ENCODE data around the gene RNF167. TPM values are rescaled to one million over a fixed set of nuclear protein-coding genes. Genes with fewer than 3 reads are reported as not detected.

The RNF167 gene
- total RNA-seq, 2 donors from 2014 or later: 120 to 123 TPM

GRCh38 chr17:4958102-4958501, 18.0 kb downstream of the RNF167 start:
- no peak for DNase-seq
- Histone ChIP-seq H3K27ac (ENCODE audit: low read depth, low read length) (no peak overlapping the region), H3K9me3 (ENCODE audit: control insufficient read depth, low read length) (no peaks in the 10 kb centered on the region), H3K9ac (ENCODE audit: extremely low read depth, low read length, poor library complexity, severe bottlenecking) (no peak overlapping the region), H3K27me3 (ENCODE audit: control insufficient read depth, insufficient read depth, low read length, poor library complexity, severe bottlenecking) (no peaks in the 10 kb centered on the region), H3K36me3 (ENCODE audit: control insufficient read depth, insufficient read depth, low read length) (peaks cover 11% of the 10 kb centered on the region), H3K4me1 (ENCODE audit: control insufficient read depth, insufficient read depth, low read length) (no peaks in the 10 kb centered on the region), H3K4me3 (ENCODE audit: low read length) (no peak overlapping the region)
- Mint-ChIP-seq H3K27ac (no peak overlapping the region), H3K4me3 (no peak overlapping the region), H3K36me3 (ENCODE audit: low read depth) (peaks cover 26% of the 10 kb centered on the region), H3K9me3 (no peaks in the 10 kb centered on the region), H3K4me1 (peaks cover 11% of the 10 kb centered on the region), H3K27me3 (ENCODE audit: insufficient read depth) (no peaks in the 10 kb centered on the region)
- WGBS, 2 experiments (ENCODE audit: insufficient coverage in 1 of 2, insufficient read length in 1 of 2): 87 to 95% methylated on average over 3 of the region's 3 CpGs
- TF ChIP-seq CTCF (conservative IDR thresholded peaks at IDR 0.05): no peak

- Histone ChIP-seq H3K9ac (ENCODE audit: extremely low read depth, low read length, poor library complexity, severe bottlenecking) (no peak overlapping the region), H3K9me3 (ENCODE audit: control insufficient read depth, low read length) (no peaks in the 10 kb centered on the region), H3K4me1 (ENCODE audit: control insufficient read depth, insufficient read depth, low read length) (no peaks in the 10 kb centered on the region), H3K36me3 (ENCODE audit: control insufficient read depth, insufficient read depth, low read length) (peaks cover 7% of the 10 kb centered on the region), H3K4me3 (ENCODE audit: low read length) (no peak overlapping the region), H3K27ac (ENCODE audit: low read depth, low read length) (no peak overlapping the region), H3K27me3 (ENCODE audit: control insufficient read depth, insufficient read depth, low read length, poor library complexity, severe bottlenecking) (no peaks in the 10 kb centered on the region)
- DNase-seq: peak; percentile 63
- Mint-ChIP-seq H3K36me3 (ENCODE audit: low read depth) (peaks cover 28% of the 10 kb centered on the region), H3K4me3 (no peak overlapping the region), H3K9me3 (no peaks in the 10 kb centered on the region), H3K4me1 (peaks cover 11% of the 10 kb centered on the region), H3K27ac (no peak overlapping the region), H3K27me3 (ENCODE audit: insufficient read depth) (no peaks in the 10 kb centered on the region)
- no peak for TF ChIP-seq CTCF (conservative IDR thresholded peaks at IDR 0.05)
- WGBS, 2 experiments (ENCODE audit: insufficient coverage in 1 of 2, insufficient read length in 1 of 2): 94 to 95% methylated on average over 12 to 17 of the region's 18 CpGs
These were observed 19.3 kb downstream of the RNF167 start for GRCh38 chr17:4959261-4959965.

GRCh38 chr17:4960279-4960922, 20.3 kb downstream of the RNF167 start:
- Histone ChIP-seq H3K27me3 (ENCODE audit: control insufficient read depth, insufficient read depth, low read length, poor library complexity, severe bottlenecking) (no peaks in the 10 kb centered on the region), H3K9ac (ENCODE audit: extremely low read depth, low read length, poor library complexity, severe bottlenecking) (no peak overlapping the region), H3K9me3 (ENCODE audit: control insufficient read depth, low read length) (peaks cover 4% of the 10 kb centered on the region), H3K27ac (ENCODE audit: low read depth, low read length) (peak overlapping the region; percentile 29), H3K4me1 (ENCODE audit: control insufficient read depth, insufficient read depth, low read length) (no peaks in the 10 kb centered on the region), H3K4me3 (ENCODE audit: low read length) (no peak overlapping the region), H3K36me3 (ENCODE audit: control insufficient read depth, insufficient read depth, low read length) (peaks cover 11% of the 10 kb centered on the region)
- Mint-ChIP-seq H3K27me3 (ENCODE audit: insufficient read depth) (no peaks in the 10 kb centered on the region), H3K36me3 (ENCODE audit: low read depth) (peaks cover 34% of the 10 kb centered on the region), H3K27ac (no peak overlapping the region), H3K4me3 (no peak overlapping the region), H3K4me1 (peaks cover 11% of the 10 kb centered on the region), H3K9me3 (peaks cover 3% of the 10 kb centered on the region)
- WGBS, 2 experiments (ENCODE audit: insufficient coverage in 1 of 2, insufficient read length in 1 of 2): 86 to 91% methylated on average over 3 to 9 of the region's 9 CpGs
- no peak for TF ChIP-seq CTCF (conservative IDR thresholded peaks at IDR 0.05)
- DNase-seq: peak; percentile 68
